Stimulated activated CD8-positive, alpha-beta memory T cell treated with anti-CD3 and anti-CD28 coated beads, Interleukin-7, amount 100 ng/mL, for 24 hours (primary cell): ENCODE data around the gene DNAJA4.
A peak's percentile ranks its signal among the peaks of the same experiment; 100 is the strongest.

ENCODE experiments used
- DNase-seq: peaks from one replicate; pipeline ENCODE4 v3.0.0-alpha.2; 2020; ENCODE audit warnings: low read depth

The DNAJA4 gene

GRCh38 chr15:78280319-78281072 lies 16.1 kb downstream of the DNAJA4 start:
- no peak for DNase-seq

GRCh38 chr15:78282324-78282723 lies 18.0 kb downstream of the DNAJA4 start:
- no peak for DNase-seq

GRCh38 chr15:78284758-78285157 lies 20.4 kb downstream of the DNAJA4 start:
- no peak for DNase-seq

- no peak for DNase-seq
Measured at GRCh38 chr15:78290222-78290621, 25.9 kb downstream of the DNAJA4 start.

- no peak for DNase-seq
Measured at GRCh38 chr15:78291052-78291451, 26.7 kb downstream of the DNAJA4 start.

- DNase-seq: no peak
Measured at GRCh38 chr15:78291698-78292097, 27.3 kb downstream of the DNAJA4 start.

- DNase-seq: no peak
Measured at GRCh38 chr15:78292219-78292618, 27.9 kb downstream of the DNAJA4 start.

GRCh38 chr15:78299101-78299930 lies 35.0 kb downstream of the DNAJA4 start, which contains the start of gene SKIC8:
SKIC8 (minus strand) TSS chr15:78299609; CDS start chr15:78295686, 3,923 bp downstream.
- DNase-seq: peak; percentile 72

- no peak for DNase-seq
Measured at GRCh38 chr15:78301326-78301725, 37.0 kb downstream of the DNAJA4 start.

- no peak for DNase-seq
Measured at GRCh38 chr15:78301828-78302227, 37.5 kb downstream of the DNAJA4 start.

- no peak for DNase-seq
Measured at GRCh38 chr15:78302579-78303312, 38.4 kb downstream of the DNAJA4 start.

GRCh38 chr15:78304216-78305066 lies 40.1 kb downstream of the DNAJA4 start:
- DNase-seq: no peak

GRCh38 chr15:78306176-78306774 lies 41.9 kb downstream of the DNAJA4 start:
- no peak for DNase-seq

- DNase-seq: no peak
Measured at GRCh38 chr15:78307976-78308375, 43.6 kb downstream of the DNAJA4 start.

GRCh38 chr15:78308422-78309032 lies 44.2 kb downstream of the DNAJA4 start:
- DNase-seq: peak; percentile 21

- no peak for DNase-seq
Measured at GRCh38 chr15:78311292-78311691, 46.9 kb downstream of the DNAJA4 start.

- no peak for DNase-seq
Measured at GRCh38 chr15:78312536-78312935, 48.2 kb downstream of the DNAJA4 start.

GRCh38 chr15:78312957-78313356 lies 48.6 kb downstream of the DNAJA4 start:
- DNase-seq: no peak

GRCh38 chr15:78313383-78313782 lies 49.0 kb downstream of the DNAJA4 start:
- no peak for DNase-seq

- DNase-seq: no peak
Measured at GRCh38 chr15:78314181-78314581, 49.8 kb downstream of the DNAJA4 start.
